GM12891 (cell line): Measurements from ENCODE around the gene PLOD1.

Experiments used
- POLR2A ChIP-seq: IDR thresholded peaks from 2 replicates; pipeline ENCODE4 v1.6.1; 2011; ENCODE audit warnings: low read depth, low read length, control low read depth
- POLR2AphosphoS5 ChIP-seq: IDR thresholded peaks from 2 replicates; pipeline ENCODE4 v1.6.1; 2011; ENCODE audit warnings: low read depth, low read length, control low read depth
- POU2F2 ChIP-seq: IDR thresholded peaks from 2 replicates; pipeline ENCODE4 v1.6.1; 2011; ENCODE audit warnings: low read depth, mild to moderate bottlenecking, control low read depth, low read length, moderate library complexity
- TAF1 ChIP-seq: IDR thresholded peaks from 2 replicates; pipeline ENCODE4 v1.6.1; 2011; ENCODE audit warnings: low read depth, low read length, control low read depth

DNA sequence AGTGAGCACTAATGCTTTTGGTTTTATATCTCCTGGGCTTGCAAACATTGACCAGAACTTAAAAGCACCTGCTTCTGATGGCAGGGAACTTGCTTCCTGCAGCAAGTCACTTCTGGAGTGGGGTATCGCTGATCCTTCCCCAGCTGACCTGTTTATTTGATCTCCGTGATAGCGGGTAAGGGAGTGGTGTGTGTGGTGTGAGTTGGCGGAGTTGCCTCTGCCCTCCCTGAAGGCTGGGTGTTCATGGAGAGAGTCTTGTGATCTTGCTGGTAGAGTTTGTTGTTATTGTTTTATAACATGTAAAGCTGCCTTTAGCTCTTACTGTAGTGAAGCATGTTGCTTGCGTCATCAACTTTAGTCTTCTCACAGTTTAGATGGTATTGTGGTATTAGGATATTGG lies 49.6 kb downstream of the PLOD1 start:
- TF ChIP-seq POLR2AphosphoS5, result no peak
- TF ChIP-seq POU2F2, result no peak
- no peak for TF ChIP-seq POLR2A
- no peak for TF ChIP-seq TAF1
